Brain microvascular endothelial cell (primary cell): Measurements from ENCODE around the gene WDR35.

Experiments
- DNase-seq: peaks from one replicate; pipeline ENCODE4 v3.0.0-alpha.2; 2020
- H3K27ac ChIP-seq: fragments of 250-450 bp; sonication (Bioruptor Pico); 2 replicates; pipeline ENCODE4 v1.5.1; 2020; ENCODE audit warnings: mild to moderate bottlenecking, moderate library complexity
- H3K27me3 ChIP-seq: fragments of 250-450 bp; sonication (Bioruptor Pico); replicated peaks from 2 replicates; pipeline ENCODE4 v1.5.1; 2020; ENCODE audit warnings: mild to moderate bottlenecking
- H3K36me3 ChIP-seq: fragments of 250-450 bp; sonication (Bioruptor Pico); replicated peaks from 2 replicates; pipeline ENCODE4 v1.5.1; 2020; ENCODE audit warnings: mild to moderate bottlenecking
- H3K4me3 ChIP-seq: 2 replicates; pipeline ENCODE4 v1.5.1; 2011; ENCODE audit warnings: low read depth, mild to moderate bottlenecking, control low read depth, low read length, moderate library complexity
- in situ Hi-C: cut with HindIII; loops from 2 replicates; pipeline ENCODE4 v1.10.0; 2017; ENCODE audit warnings: low sequenced_read_pairs, low pct_ligation_motif_present
- TF ChIP-seq, protein P1 (sequence below): IDR thresholded peaks from 2 replicates; pipeline ENCODE4 v1.5.1; 2011; ENCODE audit warnings: low read depth, mild to moderate bottlenecking, moderate library complexity, low read length, control low read depth, inconsistent platforms; ENCODE audit errors: missing control alignments

WDR35 gene

DNA sequence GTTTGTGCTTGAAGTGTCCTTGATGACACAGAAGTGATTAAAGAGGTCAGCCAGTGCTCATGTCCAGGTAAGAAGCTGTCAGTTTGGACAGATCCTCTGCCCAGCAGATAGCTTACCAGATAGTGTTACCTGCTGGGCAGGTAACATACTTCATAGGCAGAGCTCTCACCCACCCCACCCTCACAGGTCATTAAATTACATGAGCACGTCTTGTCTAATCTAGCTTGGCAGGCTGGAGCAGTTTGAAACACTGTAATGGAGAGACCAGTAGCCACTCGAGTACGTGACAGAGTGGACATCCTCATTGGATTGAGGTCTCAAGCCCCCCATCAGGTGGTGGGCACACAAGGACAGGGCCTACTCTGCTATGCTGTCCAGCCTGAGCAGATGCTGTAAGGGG is 115.2 kb downstream of the WDR35 start:
- Histone ChIP-seq H3K27me3 (no peaks in the 10 kb centered on the region), H3K4me3 (no peak overlapping the region), H3K27ac (no peak overlapping the region), H3K36me3 (no peaks in the 10 kb centered on the region)
- TF ChIP-seq, protein P1, sequence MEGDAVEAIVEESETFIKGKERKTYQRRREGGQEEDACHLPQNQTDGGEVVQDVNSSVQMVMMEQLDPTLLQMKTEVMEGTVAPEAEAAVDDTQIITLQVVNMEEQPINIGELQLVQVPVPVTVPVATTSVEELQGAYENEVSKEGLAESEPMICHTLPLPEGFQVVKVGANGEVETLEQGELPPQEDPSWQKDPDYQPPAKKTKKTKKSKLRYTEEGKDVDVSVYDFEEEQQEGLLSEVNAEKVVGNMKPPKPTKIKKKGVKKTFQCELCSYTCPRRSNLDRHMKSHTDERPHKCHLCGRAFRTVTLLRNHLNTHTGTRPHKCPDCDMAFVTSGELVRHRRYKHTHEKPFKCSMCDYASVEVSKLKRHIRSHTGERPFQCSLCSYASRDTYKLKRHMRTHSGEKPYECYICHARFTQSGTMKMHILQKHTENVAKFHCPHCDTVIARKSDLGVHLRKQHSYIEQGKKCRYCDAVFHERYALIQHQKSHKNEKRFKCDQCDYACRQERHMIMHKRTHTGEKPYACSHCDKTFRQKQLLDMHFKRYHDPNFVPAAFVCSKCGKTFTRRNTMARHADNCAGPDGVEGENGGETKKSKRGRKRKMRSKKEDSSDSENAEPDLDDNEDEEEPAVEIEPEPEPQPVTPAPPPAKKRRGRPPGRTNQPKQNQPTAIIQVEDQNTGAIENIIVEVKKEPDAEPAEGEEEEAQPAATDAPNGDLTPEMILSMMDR = no peak
- in situ Hi-C loops = loop anchor here (25.0 kb wide), 1 partner anchor 512 kb away; the partner anchor contains the start of gene OSR1
- DNase-seq = no peak

DNA sequence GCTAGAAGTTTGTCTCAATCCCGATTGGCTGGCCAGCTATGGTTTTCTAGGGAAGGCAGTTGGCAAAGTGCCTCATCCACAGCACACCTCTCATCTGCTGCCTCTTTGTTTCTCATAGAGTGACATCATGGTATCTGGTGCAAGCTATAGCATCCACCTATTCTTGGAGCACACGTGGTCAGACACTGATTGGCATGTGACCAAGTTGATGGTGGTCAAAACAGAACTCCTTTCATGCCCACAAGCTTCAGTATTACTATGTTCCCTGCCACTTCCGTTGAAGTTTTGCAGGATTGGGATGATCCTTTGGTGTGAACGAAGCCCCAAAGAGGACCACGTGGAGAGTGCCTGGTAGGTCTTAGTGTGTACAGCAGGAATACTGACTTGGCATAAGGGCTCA is 116.9 kb downstream of the WDR35 start:
- H3K36me3 ChIP-seq = no peaks in the 10 kb centered on the region
- no peaks in the 10 kb centered on the region for H3K27me3 ChIP-seq
- DNase-seq = no peak
- in situ Hi-C loops = loop anchor here (25.0 kb wide), 1 partner anchor 511 kb away; the partner anchor contains the start of gene OSR1
- TF ChIP-seq, protein P1 = no peak
- no peak overlapping the region for H3K4me3 ChIP-seq
- H3K27ac ChIP-seq = no peak overlapping the region

DNA sequence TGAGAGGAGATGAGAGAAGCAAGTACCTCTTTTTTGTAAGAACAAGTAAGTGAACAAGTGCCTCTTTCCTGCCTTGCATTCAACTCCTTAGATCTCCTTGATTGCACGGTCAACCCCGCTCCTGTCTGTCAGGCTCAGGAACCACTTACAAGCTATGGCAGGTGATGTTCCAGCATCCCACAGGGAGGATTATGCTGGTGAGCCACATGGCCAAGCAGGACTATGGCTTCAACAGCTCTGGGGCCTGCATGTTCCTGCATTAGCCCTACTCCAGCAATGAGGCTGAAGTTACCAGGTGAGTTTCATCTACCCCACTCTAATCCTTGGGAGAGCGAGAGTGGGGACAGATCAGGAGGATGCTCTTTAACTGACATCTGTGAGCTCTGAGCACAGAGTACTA is 117.6 kb downstream of the WDR35 start:
- in situ Hi-C loops = loop anchor here (25.0 kb wide), 1 partner anchor 510 kb away; the partner anchor contains the start of gene OSR1
- Histone ChIP-seq H3K4me3 (no peak overlapping the region), H3K27me3 (no peaks in the 10 kb centered on the region), H3K27ac (no peak overlapping the region), H3K36me3 (no peaks in the 10 kb centered on the region)
- TF ChIP-seq, protein P1 = no peak
- DNase-seq = no peak

DNA sequence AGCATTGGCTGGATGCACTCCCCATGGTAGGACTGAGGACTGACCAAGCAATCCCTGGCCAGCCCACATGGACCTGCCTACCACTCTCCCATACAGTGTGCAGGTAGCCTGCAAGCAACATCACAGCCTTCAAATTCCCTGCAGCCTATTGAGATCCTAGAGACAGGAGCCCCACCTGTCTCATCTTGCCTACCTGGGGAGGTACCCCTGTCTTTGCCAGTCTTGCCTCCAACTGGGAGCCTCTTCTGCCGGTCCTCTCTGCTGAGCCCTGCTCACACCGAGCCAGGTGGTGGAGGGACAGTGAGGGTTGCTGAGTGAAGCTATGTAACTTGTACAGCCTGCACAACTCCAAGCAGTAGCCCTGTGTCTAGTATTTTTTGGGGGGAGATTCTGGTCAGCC is 118.1 kb downstream of the WDR35 start:
- DNase-seq = no peak
- TF ChIP-seq, protein P1 = no peak
- Histone ChIP-seq H3K4me3 (no peak overlapping the region), H3K36me3 (no peaks in the 10 kb centered on the region), H3K27ac (no peak overlapping the region), H3K27me3 (no peaks in the 10 kb centered on the region)
- in situ Hi-C loops = loop anchor here (25.0 kb wide), 1 partner anchor 510 kb away; the partner anchor contains the start of gene OSR1

DNA sequence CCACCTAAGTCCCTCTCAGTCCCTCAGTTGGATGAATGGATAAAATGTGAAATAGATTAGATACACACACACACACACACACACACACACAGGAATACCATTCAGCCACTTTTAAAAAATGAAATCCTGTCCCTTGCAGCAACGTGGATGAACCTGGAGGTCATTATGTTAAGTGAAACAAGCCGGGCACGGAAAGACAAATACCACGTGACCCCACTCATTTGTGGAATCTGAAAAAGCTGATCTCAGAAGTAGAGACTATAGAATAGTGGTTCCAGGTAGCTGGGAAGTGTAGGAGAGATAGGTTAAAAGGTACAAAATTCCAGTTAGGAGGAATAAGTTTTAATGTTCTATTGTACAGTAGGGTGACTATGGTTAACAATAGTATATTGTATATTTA is 119.1 kb downstream of the WDR35 start:
- H3K27me3 ChIP-seq = no peaks in the 10 kb centered on the region
- no peak for DNase-seq
- in situ Hi-C loops = loop anchor here (25.0 kb wide), 1 partner anchor 508 kb away; the partner anchor contains the start of gene OSR1

More for the DNA sequence above, 119.1 kb downstream of the WDR35 start:
- Histone ChIP-seq H3K27ac (no peak overlapping the region), H3K36me3 (no peaks in the 10 kb centered on the region), H3K4me3 (no peak overlapping the region)
- TF ChIP-seq, protein P1 = no peak
